Smooth muscle cell (in vitro differentiated cells): ENCODE results near the gene OR2A5. TPM values are rescaled to one million over a fixed set of nuclear protein-coding genes. Genes with fewer than 3 reads are reported as not detected.

ENCODE experiments used
- DNase-seq: peaks from one replicate; lab custom pipeline; 2025; ENCODE audit not compliant: unreplicated experiment; lab: John Stamatoyannopoulos, UW
- H2AFZ ChIP-seq: fragments of 200-600 bp; sonication (generic); 2 replicates; pipeline ENCODE4 v1.6.0; 2016; ENCODE audit warnings: antibody characterized with exemption, low read depth, mild to moderate bottlenecking
- H3F3A ChIP-seq: fragments of 200-600 bp; sonication (generic); 2 replicates; pipeline ENCODE4 v1.6.0; 2017; ENCODE audit warnings: antibody characterized with exemption, low read depth
- H3K27ac ChIP-seq: fragments of 200-600 bp; sonication (generic); 2 replicates; pipeline ENCODE4 v1.5.1; 2016; ENCODE audit warnings: low read depth, mild to moderate bottlenecking
- H3K27me3 ChIP-seq: fragments of 200-600 bp; sonication (generic); 2 replicates; pipeline ENCODE4 v1.6.1; 2016; ENCODE audit warnings: low read depth, mild to moderate bottlenecking
- H3K36me3 ChIP-seq: fragments of 200-600 bp; sonication (generic); 2 replicates; pipeline ENCODE4 v1.5.1; 2016; ENCODE audit warnings: low read depth
- H3K4me1 ChIP-seq: fragments of 200-600 bp; sonication (generic); 2 replicates; pipeline ENCODE4 v1.5.1; 2016; ENCODE audit warnings: low read depth
- H3K4me2 ChIP-seq: fragments of 200-600 bp; sonication (generic); 2 replicates; pipeline ENCODE4 v1.6.0; 2016; ENCODE audit warnings: mild to moderate bottlenecking
- H3K4me3 ChIP-seq: fragments of 200-600 bp; sonication (generic); 2 replicates; pipeline ENCODE4 v1.5.1; 2016; ENCODE audit warnings: mild to moderate bottlenecking
- H3K79me2 ChIP-seq: fragments of 200-600 bp; sonication (generic); 2 replicates; pipeline ENCODE4 v1.6.0; 2016; ENCODE audit warnings: low read depth, mild to moderate bottlenecking
- H3K9ac ChIP-seq: fragments of 200-600 bp; sonication (generic); 2 replicates; pipeline ENCODE4 v1.6.0; 2016; ENCODE audit warnings: low read depth
- H3K9me3 ChIP-seq: fragments of 200-600 bp; sonication (generic); replicated peaks from 2 replicates; pipeline ENCODE4 v1.5.1; 2016; ENCODE audit warnings: low read depth
- H4K20me1 ChIP-seq: fragments of 200-600 bp; sonication (generic); 2 replicates; pipeline ENCODE4 v1.6.0; 2016; ENCODE audit warnings: low read depth
- WGBS: methylation state at CpG from one replicate; pipeline ENCODE4 v1.1.7; 2016; ENCODE audit warnings: low lambda C conversion rate; 5-methylcytosine and 5-hydroxymethylcytosine counted together
- polyA plus RNA-seq: library from polyadenylated mRNA; unstranded; fragments of >200 nt; fragmentation: Nextera tagmentation; extraction: Ambion mirVana; gene quantifications from 2 replicates; pipeline ENCODE4 v1.2.1, GENCODE V29; 2016
- total RNA-seq: library from RNA; depleted of rRNA; stranded (reverse); fragments of >200 nt; gene quantifications from 2 replicates; pipeline ENCODE4 v1.2.3, GENCODE V29; 2014
- TF ChIP-seq, protein P1 (sequence below): fragments of 200-600 bp; sonication (generic); IDR thresholded peaks from 2 replicates; pipeline ENCODE4 v1.5.1; 2017; ENCODE audit warnings: borderline replicate concordance, mild to moderate bottlenecking, antibody characterized with exemption; ENCODE audit not compliant: insufficient read depth, poor library complexity, severe bottlenecking

OR2A5 gene
- total and polyA plus RNA-seq, 2 experiments from 2014 or later: not detected

DNA sequence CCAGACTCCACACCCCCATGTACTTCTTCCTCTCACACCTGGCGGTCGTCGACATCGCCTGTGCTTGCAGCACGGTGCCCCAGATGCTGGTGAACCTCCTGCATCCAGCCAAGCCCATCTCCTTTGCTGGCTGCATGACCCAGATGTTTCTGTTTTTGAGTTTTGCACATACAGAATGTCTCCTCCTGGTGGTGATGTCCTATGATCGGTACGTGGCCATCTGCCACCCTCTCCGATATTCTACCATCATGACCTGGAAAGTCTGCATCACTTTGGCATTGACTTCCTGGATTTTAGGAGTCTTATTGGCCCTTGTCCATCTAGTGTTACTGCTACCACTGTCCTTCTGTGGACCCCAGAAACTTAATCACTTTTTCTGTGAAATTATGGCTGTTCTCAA is 25.6 kb downstream of the OR2A5 start:
- Histone ChIP-seq H3K9me3 (no peaks in the 10 kb centered on the region), H3K27ac (no peak overlapping the region), H4K20me1 (no peaks in the 10 kb centered on the region), H3K9ac (no peak overlapping the region), H3F3A (no peaks in the 10 kb centered on the region), H3K4me2 (no peak overlapping the region), H3K4me1 (no peaks in the 10 kb centered on the region), H3K36me3 (no peaks in the 10 kb centered on the region), H2AFZ (no peak overlapping the region), H3K79me2 (no peaks in the 10 kb centered on the region), H3K4me3 (no peak overlapping the region), H3K27me3 (no peaks in the 10 kb centered on the region)
- 97% methylated on average over 8 of the region's 8 CpGs for WGBS
- DNase-seq: no peak
- TF ChIP-seq, protein P1, sequence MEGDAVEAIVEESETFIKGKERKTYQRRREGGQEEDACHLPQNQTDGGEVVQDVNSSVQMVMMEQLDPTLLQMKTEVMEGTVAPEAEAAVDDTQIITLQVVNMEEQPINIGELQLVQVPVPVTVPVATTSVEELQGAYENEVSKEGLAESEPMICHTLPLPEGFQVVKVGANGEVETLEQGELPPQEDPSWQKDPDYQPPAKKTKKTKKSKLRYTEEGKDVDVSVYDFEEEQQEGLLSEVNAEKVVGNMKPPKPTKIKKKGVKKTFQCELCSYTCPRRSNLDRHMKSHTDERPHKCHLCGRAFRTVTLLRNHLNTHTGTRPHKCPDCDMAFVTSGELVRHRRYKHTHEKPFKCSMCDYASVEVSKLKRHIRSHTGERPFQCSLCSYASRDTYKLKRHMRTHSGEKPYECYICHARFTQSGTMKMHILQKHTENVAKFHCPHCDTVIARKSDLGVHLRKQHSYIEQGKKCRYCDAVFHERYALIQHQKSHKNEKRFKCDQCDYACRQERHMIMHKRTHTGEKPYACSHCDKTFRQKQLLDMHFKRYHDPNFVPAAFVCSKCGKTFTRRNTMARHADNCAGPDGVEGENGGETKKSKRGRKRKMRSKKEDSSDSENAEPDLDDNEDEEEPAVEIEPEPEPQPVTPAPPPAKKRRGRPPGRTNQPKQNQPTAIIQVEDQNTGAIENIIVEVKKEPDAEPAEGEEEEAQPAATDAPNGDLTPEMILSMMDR: no peak

- Histone ChIP-seq H3F3A (no peaks in the 10 kb centered on the region), H3K4me1 (no peaks in the 10 kb centered on the region), H3K9ac (no peak within 1 kb of the TSS), H3K4me3 (no peak within 1 kb of the TSS), H3K27me3 (no peaks in the 10 kb centered on the region), H3K9me3 (no peaks in the 10 kb centered on the region), H4K20me1 (no peaks in the 10 kb centered on the region), H3K79me2 (no peaks in the 10 kb centered on the region), H2AFZ (no peak within 1 kb of the TSS), H3K4me2 (no peak within 1 kb of the TSS), H3K27ac (no peak within 1 kb of the TSS), H3K36me3 (no peaks in the 10 kb centered on the region)
- TF ChIP-seq, protein P1: no peak
- DNase-seq: no peak
- 95% methylated on average over 2 of the region's 2 CpGs for WGBS
These were observed 37.2 kb downstream of the OR2A5 start, which contains the start of gene OR2A12 for GRCh38 chr7:144085978-144086377. OR2A12 (plus strand) TSS chr7:144086278; CDS start chr7:144095108, 8,830 bp downstream.

DNA sequence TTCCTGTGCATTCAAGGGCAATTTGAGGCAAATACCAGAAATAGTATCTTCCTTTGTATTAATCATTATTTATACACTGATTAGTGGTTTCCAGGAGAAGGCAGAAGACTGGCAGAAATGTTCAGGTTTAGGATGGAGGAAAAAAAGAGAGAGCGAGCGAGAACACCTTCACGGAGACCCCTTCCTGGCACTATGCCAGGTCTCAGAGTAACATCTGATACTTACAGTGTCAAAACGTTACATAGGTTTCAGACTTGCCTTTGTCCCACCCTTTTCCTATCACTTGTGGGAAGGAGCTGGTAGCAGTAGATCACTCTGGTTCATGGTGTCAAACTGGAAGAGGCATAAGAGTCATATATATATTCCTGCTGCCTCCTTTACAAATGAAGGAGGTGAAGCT is 38.0 kb downstream of the OR2A5 start:
- 87% methylated on average over 4 of the region's 4 CpGs for WGBS
- Histone ChIP-seq H3K27ac (no peak overlapping the region), H3K9me3 (no peaks in the 10 kb centered on the region), H3K27me3 (no peaks in the 10 kb centered on the region), H4K20me1 (no peaks in the 10 kb centered on the region), H3K9ac (no peak overlapping the region), H3K79me2 (no peaks in the 10 kb centered on the region), H3K4me1 (no peaks in the 10 kb centered on the region), H3K4me2 (no peak overlapping the region), H3K36me3 (no peaks in the 10 kb centered on the region), H3F3A (no peaks in the 10 kb centered on the region), H2AFZ (no peak overlapping the region), H3K4me3 (no peak overlapping the region)
- TF ChIP-seq, protein P1: no peak
- no peak for DNase-seq

GRCh38 chr7:144087230-144087629 is 38.5 kb downstream of the OR2A5 start:
- TF ChIP-seq, protein P1: no peak
- H3F3A ChIP-seq: no peaks in the 10 kb centered on the region
- 93% methylated on average over 1 of the region's 1 CpG for WGBS
- no peak for DNase-seq
- H3K9ac ChIP-seq: no peak overlapping the region
- H3K4me2 ChIP-seq: no peak overlapping the region
- H3K27me3 ChIP-seq: no peaks in the 10 kb centered on the region
- H3K79me2 ChIP-seq: no peaks in the 10 kb centered on the region
- H3K4me3 ChIP-seq: no peak overlapping the region
- H3K9me3 ChIP-seq: no peaks in the 10 kb centered on the region
- no peaks in the 10 kb centered on the region for H3K4me1 ChIP-seq
- no peak overlapping the region for H2AFZ ChIP-seq
- no peaks in the 10 kb centered on the region for H4K20me1 ChIP-seq
- H3K36me3 ChIP-seq: no peaks in the 10 kb centered on the region
- H3K27ac ChIP-seq: no peak overlapping the region
